ENCODE data around the gene NUBP1.
"Not testable (repeated sequence)": the region's sequence is repeated elsewhere in the genome, so short reads cannot be mapped to it uniquely, and the experiment has no call there.

Gene NUBP1

DNA sequence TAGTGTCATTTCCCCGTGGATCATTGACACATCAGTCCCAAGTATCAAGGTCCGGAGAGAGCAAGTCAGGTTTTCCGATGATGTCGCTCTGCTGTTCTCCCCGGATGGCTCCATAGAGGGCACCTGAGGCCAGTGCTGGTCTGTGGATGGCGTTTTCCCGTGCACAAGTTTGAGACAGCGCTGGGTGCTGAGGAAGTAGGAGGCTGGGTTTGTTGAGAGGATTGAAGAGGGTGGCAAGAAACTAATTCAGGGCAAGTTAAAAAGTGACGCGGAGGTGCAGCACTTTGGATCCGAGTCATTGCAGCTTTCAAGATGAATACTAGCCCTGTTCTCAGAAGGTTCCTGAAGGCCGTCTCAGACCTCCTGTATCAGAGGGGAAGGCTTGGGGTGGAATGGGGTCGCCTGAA is 7.7 kb downstream of the NUBP1 start:
- no peak for DNase-seq (ENCODE audit: low spot score)

DNA sequence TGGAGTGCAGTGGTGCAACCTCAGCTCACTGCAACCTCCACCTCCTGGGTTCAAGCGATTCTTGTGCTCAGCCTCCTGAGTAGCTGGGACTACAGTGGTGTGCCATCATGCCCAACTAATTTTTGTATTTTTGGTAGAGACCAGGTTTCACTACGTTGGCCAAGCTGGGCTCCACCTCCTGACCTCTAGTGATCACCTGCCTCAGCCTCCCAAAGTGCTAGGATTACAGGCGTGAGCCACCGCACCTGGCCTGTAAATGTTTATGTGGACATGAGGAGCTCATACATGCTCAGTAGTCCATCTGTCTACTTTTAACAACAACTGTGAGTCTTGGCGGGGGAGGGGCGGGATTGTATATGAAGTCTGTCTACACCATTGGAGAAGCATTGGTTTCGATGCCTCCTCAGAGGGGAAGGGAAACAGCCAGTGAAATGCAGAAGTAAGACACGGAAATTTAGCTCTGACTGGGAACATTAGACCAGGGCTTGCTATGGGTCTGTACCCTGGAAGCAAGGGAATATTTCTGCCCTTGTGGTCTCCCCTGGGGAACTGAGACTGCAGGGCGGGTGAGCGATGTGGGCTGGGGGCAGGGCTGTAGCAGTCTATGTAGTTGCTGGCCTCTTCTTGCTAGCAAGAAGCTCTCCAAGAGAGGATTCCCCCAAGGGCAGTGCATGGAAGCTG is 9.3 kb downstream of the NUBP1 start:
- no peak for DNase-seq (ENCODE audit: low spot score)

DNA sequence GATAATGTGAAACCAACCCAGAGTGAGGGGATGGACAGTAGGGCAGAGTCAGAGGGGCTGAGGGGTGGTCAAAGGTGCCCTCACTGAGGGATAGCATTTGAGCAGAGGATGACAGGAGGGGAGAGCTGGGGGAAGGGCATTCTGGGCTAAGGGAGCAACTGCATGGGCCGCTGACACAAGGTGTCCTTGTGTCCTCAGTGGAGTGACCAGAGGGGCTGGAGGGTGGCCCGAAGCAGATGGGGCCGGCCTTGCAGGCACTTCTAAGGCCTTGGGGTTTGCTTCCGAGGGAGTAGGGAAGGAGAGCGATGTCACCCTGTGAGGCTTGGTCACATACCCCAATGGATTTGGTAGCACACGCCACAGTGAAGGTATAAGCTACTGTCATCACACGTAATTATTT is 10.0 kb downstream of the NUBP1 start:
- no peak for DNase-seq (ENCODE audit: low spot score)

DNA sequence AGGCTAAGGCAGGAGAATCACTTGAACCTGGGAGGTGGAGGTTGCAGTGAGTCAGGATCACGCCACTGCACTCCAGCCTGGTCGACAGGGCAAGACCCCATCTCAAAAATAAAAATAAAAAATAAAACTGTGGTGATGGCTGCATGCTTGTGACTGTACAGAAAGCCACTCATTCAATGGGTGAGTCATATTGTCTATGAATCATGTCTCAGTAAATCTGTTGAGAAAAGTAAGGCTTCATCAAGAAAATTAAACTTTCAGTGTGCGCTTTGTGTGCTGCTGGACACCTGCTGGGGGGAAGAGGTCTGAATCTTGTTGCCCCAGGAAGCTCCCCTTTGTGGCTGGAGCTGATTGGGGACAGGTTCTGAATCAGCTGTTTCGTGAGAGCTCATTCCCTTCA is 11.3 kb downstream of the NUBP1 start:
- DNase-seq (ENCODE audit: low spot score): peak; percentile 74

DNA sequence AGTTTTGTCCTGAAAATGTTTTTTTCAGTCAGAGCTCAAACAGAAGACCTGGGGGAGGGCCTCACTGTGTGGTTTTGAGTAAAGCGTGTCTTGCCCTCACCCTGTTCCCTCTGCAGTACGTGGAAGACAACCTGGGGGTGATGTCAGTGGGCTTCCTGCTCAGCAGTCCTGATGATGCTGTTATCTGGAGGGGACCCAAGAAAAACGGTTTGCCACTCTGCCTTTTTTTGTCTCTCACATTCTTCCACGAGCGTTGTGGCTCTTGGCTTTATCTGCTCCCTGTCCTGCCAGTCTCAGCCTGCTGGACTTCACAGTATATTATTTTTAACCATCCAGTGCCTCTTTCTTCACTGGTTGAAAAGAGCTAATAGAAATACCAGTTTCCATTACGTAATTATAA is 12.9 kb downstream of the NUBP1 start:
- no peak for DNase-seq (ENCODE audit: low spot score)

DNA sequence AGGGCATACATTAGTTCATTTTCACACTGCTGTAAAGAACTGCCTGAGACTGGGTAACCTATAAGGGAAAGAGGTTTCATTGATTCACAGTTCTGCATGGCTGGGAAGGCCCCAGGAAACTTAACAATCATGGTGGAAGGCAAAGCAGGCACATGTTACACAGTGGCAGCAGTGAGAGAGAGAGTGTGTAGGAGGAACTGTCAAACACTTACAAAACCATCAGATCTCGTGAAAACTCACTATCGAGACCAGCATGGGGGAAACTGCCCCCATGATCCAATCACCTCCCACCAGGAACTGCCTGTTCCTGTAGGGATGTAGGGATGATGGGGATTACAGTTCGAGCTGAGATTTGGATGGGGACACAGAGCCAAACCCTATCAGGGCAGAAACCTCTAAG is 17.2 kb downstream of the NUBP1 start:
- DNase-seq (ENCODE audit: low spot score): no peak

DNA sequence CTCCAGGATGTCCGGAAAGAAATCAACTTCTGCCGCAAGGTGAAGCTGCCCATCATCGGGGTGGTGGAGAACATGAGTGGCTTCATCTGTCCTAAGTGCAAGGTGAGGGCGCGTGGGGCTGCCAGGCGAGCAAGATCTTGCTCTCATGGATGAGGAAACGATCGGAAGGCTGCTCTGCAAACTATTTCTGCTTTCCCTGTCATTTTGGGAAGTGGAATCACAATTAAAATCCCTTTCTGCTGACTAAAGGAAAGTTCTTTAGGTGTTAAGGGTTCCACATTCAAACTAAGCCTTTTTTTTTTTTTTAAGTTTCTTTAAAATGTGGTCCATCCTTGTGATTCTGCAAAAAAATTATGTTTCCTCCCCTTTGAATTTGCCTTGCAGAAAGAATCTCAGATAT is 17.7 kb downstream of the NUBP1 start:
- no peak for DNase-seq (ENCODE audit: low spot score)

DNA sequence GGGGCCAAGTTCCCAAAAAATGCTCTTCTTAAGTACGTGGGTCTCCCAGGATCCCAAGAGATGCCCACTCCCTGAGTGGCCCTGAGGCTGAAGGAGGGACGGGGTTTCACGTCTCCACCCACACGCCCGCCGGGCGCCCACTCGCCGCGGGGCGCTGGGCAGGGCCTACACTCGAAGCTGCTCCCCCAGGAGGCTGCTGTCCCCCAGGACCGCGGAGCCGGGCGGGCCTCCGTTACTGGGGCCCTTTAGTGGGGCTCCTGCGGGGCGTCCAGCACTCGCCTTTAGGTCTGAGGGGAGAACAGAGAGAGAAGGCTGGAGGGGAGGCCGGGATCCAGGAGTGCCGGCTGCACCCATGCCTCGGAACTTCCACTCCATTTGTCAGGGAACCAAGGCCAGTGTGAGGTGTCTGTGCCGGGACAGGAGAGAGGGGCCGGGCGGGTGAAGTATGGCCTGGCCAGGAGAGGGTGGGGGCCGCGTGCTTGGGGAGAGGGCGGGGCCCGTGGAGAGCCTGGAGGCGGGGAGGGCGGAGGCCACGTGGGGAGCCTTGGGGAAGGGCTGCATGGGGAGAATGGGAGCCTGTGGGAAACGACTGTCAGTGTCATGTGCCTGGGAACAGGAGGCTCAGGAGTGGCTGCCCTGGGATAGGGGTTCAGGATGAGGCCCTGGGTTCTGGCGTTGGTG is 18.8 kb downstream of the NUBP1 start:
- DNase-seq (ENCODE audit: low spot score): no peak

DNA sequence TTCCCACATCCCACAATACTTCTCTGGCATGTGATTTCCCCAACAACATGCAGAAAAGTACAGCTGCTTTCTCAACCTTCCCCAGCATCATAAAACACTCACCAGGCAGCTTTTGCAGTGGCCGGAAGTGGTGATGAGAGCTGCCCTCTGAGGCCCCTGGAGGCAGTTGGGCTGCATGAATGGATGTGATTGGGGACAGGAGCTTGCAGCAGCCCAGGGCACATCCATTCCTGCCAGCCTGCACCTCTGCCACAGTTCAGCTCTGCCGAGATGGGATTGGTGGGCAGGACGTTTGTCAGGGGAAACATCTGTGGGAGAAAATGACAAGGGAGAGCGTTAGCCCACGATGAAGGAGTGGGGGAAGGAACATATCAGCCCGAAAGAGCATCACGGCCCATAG is 19.8 kb downstream of the NUBP1 start:
- no peak for DNase-seq (ENCODE audit: low spot score)

DNA sequence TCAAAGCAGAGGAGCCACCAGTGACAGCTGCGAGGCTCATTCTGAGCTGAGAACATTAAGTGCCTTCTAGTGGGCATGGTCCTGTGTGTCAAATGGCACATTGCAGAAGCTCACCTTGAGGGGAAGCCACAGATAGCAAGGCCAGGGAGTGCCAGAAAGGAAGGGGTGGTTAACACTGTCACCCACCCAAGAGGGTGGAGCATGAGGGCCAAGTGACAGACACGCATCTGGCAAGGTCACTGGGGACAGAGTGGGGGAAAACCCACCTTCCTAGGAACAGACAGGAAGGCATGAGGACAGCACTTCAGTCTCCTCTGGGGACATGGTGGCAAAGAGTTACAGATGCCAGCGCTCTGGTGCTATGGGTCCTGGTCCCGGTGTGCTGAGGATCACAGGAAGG is 22.1 kb downstream of the NUBP1 start:
- no peak for DNase-seq (ENCODE audit: low spot score)

DNA sequence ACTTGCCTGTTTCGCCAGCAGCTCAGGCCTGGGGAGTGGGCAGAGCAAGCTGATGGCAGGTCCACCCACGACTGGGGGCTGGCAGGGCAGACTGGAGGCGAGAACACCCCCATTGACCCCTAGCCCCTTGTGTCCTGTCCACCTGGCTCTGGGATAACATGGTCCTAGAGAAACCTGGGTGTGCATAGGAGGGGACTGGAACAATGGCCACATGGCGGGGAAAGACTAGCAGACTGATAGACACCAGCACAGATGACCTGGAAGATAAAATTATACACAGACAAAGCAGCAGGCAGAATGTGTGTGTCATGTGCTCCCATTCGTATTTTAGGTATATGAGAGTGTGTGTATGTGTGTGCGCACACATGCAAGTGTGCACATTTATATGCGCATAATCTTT is 23.5 kb downstream of the NUBP1 start:
- DNase-seq (ENCODE audit: low spot score): no peak

DNA sequence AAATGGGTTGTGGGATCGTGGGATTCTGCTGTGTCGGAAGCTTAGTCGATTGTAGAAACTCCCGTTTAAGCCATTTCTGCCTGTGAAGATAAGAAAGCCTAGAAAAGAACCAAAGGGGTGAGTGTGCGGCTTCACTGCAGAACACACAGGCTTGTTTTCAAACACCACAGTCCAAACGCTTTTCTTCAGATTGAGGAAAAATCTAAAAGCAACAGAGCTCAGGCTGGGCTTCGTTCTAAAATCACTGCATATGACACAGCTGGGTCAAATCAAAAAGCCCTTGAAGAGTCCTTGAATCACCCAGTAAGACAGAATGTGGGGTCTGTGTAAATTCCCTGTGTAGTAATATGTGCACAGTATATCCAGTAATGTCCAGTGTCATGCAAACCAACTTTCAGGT is 25.7 kb downstream of the NUBP1 start:
- DNase-seq (ENCODE audit: low spot score): no peak

DNA sequence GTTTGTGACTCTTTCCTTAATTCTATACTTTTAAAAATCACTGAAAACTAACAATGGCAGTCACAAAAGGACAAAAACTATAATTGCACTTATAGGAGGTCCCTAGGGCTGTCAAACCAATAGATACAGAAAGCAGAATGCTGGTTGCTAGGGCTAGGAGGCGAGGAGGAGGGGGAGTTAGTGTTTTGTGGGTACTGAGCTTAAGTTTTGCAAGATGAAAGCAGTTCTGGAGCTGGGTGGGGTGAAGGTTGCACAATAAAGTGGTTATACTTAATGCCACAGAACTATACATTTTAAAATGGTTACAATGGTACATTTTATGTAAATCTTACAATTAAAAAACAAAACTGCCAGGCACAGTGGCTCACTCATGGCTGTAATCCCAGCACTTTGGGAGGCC is 27.3 kb downstream of the NUBP1 start:
- DNase-seq (ENCODE audit: low spot score): no peak

DNA sequence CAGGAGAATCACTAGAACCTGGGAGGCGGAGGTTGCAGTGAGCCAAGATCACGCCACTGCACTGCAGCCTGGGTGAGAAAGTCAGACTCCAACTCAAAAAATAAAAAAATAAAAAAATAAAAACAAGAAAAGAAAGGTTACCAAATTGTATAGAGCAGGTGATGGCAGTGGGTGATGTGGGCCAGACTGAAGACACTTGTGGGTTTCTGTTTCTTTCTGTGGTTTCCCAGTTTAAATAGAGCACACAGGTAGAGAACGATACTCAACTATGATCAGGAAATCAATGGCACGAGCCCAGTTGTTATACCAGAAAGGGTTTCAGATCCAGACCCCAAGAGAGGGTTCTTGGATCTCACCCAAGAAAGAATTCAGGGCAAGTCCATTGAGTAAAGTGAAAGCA is 32.6 kb downstream of the NUBP1 start:
- DNase-seq (ENCODE audit: low spot score): no peak

DNA sequence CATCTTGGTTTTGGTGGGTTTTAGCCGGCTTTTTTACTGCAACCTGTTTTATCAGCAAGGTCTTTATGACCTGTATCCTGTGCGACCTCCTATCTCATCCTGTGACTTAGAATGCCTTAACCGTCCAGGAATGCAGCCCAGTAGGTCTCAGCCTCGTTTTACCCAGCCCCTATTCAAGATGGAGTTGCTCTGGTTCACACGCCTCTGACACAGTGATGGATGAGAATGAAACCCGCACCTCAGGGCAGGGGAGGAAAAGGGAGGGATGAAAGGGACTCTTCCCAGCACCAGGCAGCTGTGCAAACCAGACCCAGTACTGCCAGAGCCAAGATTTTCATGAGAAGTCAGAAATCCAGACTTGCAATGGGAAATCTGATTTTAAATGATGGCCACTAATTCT is 33.3 kb downstream of the NUBP1 start:
- not testable (repeated sequence) for DNase-seq (ENCODE audit: low spot score)

DNA sequence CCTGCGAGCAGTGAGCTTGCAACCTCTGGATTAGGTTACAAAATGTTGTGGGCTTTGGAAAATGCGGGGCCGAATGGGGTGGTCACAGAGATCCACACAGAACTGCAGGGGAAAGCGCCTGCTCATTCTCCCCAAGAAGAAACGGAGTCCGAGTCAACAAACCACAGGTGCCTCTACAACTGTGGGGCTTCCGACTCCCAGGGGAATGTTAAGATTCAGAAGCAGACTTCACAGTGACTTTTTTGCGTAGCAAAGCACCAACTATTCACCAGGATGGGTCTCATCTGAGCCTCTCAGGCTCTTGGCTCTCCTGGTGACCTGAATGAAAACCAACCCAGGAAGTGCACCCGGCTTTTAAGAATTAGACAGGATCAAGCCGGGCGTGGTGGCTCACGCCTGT is 33.7 kb downstream of the NUBP1 start:
- DNase-seq (ENCODE audit: low spot score): no peak

DNA sequence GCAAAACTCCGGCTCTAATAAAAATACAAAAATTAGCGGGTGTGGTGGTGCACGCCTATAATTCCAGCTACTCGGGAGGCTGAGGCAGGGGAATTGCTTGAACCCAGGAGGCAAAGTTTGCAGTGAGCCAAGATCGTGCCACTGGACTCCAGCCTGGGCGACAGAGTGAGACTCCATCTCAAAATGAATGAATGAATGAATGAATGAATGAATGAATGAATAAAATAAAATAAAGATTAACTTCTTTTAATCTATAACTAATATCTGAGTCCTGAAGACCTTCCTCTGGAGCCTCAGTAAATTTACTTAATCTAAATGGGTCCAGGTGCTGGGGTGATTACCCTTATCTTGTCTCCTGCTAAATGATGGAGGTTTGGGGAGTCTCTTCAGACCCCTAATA is 36.3 kb downstream of the NUBP1 start:
- DNase-seq (ENCODE audit: low spot score): not testable (repeated sequence)

DNA sequence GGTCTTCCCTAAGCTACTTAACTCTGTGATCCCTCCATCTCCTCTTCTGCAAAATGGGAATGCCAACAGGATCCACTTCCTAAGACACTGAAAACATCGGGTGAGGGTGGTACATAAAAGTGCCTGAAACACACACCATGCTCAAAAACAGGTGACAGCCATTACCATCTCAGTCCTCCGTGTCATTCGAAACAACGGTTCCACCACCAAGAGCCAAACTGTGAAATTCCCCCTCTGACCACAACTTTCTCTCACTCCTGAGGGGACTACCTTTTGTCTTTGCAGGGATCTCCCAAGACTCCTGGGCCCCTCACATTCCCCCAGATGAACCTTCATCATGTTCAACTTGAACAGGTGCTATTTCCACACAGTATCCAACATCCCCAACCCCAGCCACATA is 37.0 kb downstream of the NUBP1 start:
- no peak for DNase-seq (ENCODE audit: low spot score)

DNA sequence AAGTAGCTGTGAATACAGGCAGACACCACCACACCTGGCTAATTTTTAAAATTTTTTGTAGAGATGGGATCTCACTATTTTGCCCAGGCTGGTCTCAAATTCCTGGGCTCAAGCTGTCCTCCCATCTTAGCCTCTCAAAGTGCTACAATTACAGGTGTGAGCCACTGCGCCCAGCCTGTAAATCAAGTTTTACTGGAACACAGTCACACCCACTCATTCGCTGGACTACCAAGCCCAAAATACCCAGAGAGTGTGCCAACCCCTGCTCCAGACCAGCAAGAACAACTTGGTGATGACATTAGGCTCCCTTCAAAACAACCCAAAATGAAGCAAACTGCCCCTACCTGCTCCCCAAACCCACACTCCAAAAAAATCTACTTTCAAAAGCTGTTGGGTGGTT is 39.0 kb downstream of the NUBP1 start:
- DNase-seq (ENCODE audit: low spot score): no peak

DNA sequence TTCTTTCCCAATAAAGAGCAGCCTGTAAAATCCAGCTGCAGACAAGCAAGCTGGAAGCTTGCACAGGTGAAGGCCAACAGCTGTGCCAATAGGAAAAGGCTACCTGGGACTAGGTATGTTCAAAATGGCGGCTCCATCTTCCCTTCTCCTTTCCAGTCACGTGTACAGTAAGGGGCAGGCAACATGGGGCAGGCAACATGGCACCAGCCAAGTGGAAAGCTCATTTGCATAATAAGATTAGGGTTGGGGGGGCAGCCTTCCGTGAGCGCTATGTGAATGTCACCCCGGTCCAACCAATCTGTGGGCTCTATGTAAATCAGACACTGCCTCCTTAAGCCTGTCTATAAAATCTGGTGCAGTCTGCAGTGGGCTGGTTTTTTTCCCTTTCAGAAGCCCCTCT is 43.7 kb downstream of the NUBP1 start:
- no peak for DNase-seq (ENCODE audit: low spot score)

DNA sequence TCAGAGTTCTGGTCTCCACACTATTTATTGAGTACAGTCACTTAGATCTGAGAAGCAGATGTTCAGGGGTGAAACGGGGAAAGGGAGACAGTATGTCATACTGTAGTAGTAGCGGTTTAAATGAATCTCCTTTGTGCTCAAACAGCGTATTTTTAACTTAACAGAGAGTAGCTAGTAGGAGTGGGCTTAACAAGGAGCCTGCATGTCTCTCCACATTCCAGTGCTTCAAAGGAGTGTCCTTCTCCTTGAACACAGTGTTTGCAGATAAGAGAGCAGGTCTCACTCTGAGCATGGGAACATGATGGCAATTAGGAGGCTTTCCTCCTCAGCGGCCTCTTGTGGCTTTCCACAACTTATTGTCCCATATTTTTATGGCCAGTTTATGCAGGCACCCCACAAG is 45.0 kb downstream of the NUBP1 start:
- DNase-seq (ENCODE audit: low spot score): not testable (repeated sequence)

DNA sequence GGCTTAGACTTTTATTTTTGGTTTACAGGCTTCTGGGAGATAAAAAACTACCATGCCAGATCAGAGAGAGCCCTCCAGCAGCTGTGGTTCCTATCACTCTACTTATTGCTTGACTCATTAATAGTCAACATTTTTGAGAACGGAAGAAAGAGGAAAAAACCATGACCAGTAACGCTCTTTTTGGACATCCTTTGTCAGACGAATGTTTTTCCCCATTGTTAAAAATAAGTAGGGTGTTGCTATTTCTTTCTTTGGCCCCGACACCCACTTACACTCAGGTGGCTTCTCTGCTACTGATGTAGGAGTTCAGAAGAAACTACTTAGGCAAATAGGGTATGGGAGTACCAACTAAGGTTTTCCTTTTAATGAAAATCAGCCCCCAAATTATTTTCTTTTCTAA is 47.4 kb downstream of the NUBP1 start:
- no peak for DNase-seq (ENCODE audit: low spot score)

DNA sequence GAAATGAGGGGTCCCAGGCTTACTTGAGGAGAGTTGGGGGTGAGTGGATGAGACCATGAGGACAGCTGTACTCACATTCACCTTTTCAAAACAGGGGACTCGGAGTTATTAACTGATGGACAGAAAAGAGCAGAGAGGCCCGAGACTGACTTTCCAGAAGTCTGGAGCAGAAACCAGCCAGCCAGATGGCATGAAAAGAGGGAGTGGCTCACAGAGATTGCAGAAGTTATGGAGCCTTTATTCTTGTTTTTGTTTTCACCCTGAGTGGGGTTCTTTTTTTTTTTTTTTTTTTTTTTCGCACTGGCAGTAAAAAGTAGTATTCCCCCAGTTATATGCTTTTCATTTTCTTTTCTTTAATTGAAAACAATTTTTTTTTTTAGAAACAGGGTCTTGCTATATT is 56.1 kb downstream of the NUBP1 start:
- no peak for DNase-seq (ENCODE audit: low spot score)

DNA sequence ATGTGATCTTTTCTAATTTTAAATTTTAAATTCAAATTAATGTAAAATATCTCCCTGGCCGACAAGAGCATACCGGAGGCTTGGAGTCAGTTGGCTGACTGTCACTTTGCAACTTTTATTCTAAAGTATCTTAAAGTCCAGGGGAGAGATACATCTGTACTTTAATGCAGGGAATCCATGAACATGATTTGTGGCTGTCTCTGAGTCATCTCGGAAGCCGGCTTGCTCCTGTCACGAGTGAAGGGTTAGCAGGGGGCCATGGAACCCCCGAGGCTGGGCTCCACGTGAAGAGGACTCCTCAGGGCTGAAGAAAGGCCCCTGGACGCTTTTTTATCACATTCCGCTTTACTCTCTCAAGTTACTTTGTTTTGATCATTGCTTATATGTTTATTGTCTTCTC is 61.7 kb downstream of the NUBP1 start:
- no peak for DNase-seq (ENCODE audit: low spot score)
